Measurements from ENCODE around the gene TM9SF1.
A peak's percentile ranks its signal among the peaks of the same experiment; 100 is the strongest.

DNA sequence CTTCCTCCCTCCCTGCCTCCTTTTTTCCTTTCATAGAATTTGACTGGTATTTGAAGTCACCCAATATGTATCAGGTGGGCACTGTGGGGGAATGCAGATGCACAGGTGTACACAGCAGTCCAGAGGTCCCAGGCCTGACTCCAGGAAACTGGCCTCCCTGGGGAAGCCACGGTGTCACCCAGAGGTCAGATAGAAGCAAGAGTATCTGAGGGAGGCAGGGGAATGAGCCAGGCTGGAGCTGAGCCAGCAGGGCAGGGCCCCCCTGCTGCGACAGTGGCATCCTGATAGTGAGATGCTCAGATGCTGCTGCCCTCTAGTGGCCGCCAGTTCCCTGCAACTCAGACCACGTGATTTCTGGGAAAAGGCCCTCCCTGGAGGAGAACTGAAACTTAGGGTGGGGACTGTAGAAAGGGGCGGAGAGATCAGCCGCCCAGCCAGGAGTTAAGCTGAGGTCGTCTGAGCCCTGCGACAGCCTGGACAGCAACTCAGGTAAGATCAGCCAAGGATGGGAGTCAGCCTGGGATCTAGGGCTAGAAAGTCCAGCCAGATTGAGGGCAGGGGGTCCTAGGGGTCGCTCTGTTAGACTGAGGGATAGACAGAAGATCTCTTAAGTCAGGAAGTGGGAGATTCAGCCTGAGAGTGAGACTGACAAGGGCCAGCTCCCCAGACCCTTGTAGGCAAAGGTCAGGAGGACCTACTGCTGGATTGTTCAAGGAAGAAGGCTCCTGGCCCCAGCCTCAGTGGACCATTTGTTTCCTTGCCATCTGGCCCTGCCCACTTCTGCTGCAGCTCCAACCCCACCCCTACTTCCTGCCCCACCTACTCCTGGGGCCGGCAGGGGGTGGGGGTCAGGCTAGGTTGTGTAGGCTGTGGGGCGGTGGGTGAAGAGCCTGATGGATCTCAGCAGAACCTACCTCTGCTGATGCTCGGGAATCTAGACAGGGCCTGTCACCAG lies 34.1 kb downstream of the TM9SF1 start, which contains the start of gene IRF9:
- TF ChIP-seq CTCF (IDR thresholded peaks at IDR 0.05) (peak; percentile 91 to 96), POLR2A (IDR thresholded peaks at IDR 0.05) (peak in 1 of 2 donors; percentile 29), POLR2AphosphoS5 (IDR thresholded peaks at IDR 0.05) (peak; percentile 82 to 98 (median 92)), EP300 (IDR thresholded peaks at IDR 0.05) (no peak)

All from suprapubic skin (tissue), 4 donors.